ENCODE data around the gene STAB2.

STAB2 gene

DNA sequence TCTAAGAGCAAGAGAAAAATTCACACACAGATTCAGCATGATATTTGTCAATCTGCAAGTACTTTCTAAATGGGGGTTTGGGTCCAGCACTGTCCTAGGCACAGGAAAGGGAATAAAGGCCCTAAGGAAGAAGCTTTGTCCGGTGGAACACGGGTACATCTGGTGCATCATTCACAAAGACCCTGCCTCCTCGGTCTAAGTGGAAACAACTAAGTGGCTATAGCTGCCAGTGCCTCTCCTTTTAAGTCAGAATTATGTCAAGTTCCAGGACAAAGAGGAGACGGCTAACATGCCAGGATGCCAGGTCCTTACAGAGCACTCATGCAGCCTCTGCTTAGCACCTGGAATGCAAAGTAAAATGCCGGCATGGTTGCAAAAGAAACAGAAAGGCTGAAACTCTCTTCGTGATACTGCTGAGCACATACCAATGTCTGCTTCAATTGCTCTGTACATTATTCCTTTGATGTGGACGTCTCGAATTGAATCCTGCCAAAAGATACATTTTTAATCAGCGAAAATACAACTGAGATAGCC lies 206.5 kb downstream of the STAB2 start:
- Histone ChIP-seq H3K4me1 (ENCODE audit: insufficient read depth, low read length) (no peaks in the 10 kb centered on the region), H3K4me3 (ENCODE audit: low read length) (no peak overlapping the region), H3K36me3 (ENCODE audit: insufficient read depth, low read depth, low read length) (peaks cover 49% of the 10 kb centered on the region), H3K27me3 (ENCODE audit: insufficient read depth, low read length) (no peaks in the 10 kb centered on the region), H3K9ac (ENCODE audit: low read depth, low read length) (no peak overlapping the region), H3K27ac (ENCODE audit: low read length) (no peak overlapping the region), H3K9me3 (ENCODE audit: insufficient read depth, low read depth, low read length) (no peaks in the 10 kb centered on the region)

DNA sequence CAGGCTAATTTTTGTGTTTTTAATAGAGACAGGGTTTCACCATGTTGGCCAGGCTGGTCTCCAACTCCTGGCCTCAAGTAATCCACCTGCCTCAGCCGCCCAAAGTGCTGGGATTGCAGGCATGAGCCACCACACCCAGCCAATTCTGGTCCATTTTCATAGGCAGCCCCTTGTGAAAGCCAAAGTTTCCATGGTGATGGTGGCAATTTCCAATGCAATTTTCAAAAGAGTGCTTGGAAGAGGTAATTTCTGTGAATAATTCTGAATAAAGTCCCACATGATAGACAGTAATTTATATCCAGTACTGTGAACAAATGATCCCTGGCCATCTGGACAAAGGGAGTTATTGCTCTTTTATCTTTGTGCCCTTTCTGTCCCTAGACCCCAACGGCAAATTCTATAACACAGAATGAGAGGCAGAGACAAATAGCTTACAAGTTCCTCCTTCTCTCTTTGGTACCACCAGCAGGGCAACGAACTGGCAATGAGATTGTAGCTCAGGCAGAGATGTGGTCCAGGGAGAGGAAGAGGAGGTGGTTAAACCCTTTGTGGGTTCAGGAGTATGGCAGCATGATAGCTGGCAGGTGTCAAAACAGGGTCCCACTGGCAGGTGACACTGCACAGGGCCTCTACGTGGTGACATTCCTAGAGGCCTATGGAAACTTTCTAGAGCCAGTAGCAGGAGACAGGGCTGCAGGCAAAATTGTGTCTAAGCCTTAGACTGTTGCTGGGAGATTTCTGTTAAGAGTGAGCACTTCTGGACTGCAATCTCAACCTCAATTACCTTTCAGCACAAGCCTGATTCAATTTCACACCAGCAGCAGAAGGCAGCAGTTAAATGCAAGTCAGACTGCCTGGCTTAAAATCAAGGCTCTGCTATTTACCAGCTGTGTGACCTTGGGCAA lies 207.5 kb downstream of the STAB2 start:
- Histone ChIP-seq H3K36me3 (ENCODE audit: insufficient read depth, low read depth, low read length) (peaks cover 50% of the 10 kb centered on the region), H3K4me1 (ENCODE audit: insufficient read depth, low read length) (no peaks in the 10 kb centered on the region; the same call in 1 of the 2 replicates), H3K4me3 (ENCODE audit: low read length) (no peak overlapping the region), H3K27ac (ENCODE audit: low read length) (no peak overlapping the region), H3K9ac (ENCODE audit: low read depth, low read length) (no peak overlapping the region), H3K27me3 (ENCODE audit: insufficient read depth, low read length) (no peaks in the 10 kb centered on the region), H3K9me3 (ENCODE audit: insufficient read depth, low read depth, low read length) (no peaks in the 10 kb centered on the region)

GRCh38 chr12:103798586-103798985 lies 211.5 kb downstream of the STAB2 start:
- Histone ChIP-seq H3K4me1 (ENCODE audit: insufficient read depth, low read length) (no peaks in the 10 kb centered on the region; the same call in 1 of the 2 replicates), H3K9me3 (ENCODE audit: insufficient read depth, low read depth, low read length) (no peaks in the 10 kb centered on the region), H3K9ac (ENCODE audit: low read depth, low read length) (no peak overlapping the region), H3K4me3 (ENCODE audit: low read length) (no peak overlapping the region), H3K27ac (ENCODE audit: low read length) (no peak overlapping the region), H3K27me3 (ENCODE audit: insufficient read depth, low read length) (no peaks in the 10 kb centered on the region), H3K36me3 (ENCODE audit: insufficient read depth, low read depth, low read length) (peaks cover 39% of the 10 kb centered on the region)

- no peak overlapping the region for H3K27ac ChIP-seq (ENCODE audit: low read length)
- no peak overlapping the region for H3K4me3 ChIP-seq (ENCODE audit: low read length)
- H3K9ac ChIP-seq (ENCODE audit: low read depth, low read length): no peak overlapping the region
- no peaks in the 10 kb centered on the region for H3K27me3 ChIP-seq (ENCODE audit: insufficient read depth, low read length)
- H3K4me1 ChIP-seq (ENCODE audit: insufficient read depth, low read length): no peaks in the 10 kb centered on the region; the same call in 1 of the 2 replicates
- H3K36me3 ChIP-seq (ENCODE audit: insufficient read depth, low read depth, low read length): peaks cover 32% of the 10 kb centered on the region
- no peaks in the 10 kb centered on the region for H3K9me3 ChIP-seq (ENCODE audit: insufficient read depth, low read depth, low read length)
Measured at GRCh38 chr12:103799504-103799856, 212.4 kb downstream of the STAB2 start.

- Histone ChIP-seq H3K4me1 (ENCODE audit: insufficient read depth, low read length) (no peaks in the 10 kb centered on the region; the same call in 1 of the 2 replicates), H3K27me3 (ENCODE audit: insufficient read depth, low read length) (no peaks in the 10 kb centered on the region), H3K4me3 (ENCODE audit: low read length) (no peak overlapping the region), H3K36me3 (ENCODE audit: insufficient read depth, low read depth, low read length) (peaks cover 30% of the 10 kb centered on the region), H3K9me3 (ENCODE audit: insufficient read depth, low read depth, low read length) (no peaks in the 10 kb centered on the region), H3K27ac (ENCODE audit: low read length) (no peak overlapping the region), H3K9ac (ENCODE audit: low read depth, low read length) (no peak overlapping the region)
Measured at GRCh38 chr12:103799857-103800771, 213.0 kb downstream of the STAB2 start.

DNA sequence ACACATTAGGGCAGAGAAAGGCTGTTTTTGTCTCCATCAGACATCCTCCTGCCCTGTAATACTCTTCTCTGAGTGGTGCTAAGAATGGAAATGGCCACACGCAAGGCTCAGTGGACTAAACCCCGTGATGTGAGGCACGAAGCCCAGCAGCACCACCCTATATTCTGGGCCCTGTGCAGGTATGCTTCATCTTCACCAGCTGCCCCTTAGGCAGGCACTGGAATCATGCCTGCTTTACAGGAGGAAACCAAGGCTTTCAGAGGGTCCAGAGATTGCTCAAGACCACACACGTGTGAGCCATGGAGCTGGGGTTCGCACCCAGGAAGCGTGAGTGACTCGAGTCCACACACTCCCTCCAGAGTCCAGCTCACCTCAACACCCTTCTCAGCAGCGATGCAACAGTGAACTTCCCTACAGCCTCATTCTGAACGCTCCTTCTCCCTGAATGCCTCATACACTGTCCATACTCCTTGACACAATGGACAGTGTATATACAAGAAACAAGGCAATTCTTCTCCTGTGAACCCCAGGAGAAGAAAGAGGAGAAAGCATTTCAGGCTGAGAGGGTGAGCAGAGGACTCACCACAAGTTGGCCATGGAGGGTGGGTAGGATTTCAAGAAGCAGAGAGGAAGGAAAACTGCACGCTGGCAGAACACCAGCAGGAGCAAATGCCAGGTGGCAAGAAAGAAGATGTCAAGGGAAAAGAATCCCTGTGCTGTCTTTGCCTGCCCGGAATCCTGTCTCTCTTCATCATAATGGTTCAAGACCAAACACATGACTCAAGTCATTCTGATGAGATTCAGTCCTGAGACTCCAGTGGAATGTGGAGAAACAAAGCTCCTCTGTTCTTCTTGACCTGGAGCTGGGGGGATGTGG lies 214.9 kb downstream of the STAB2 start:
- H3K4me1 ChIP-seq (ENCODE audit: insufficient read depth, low read length): no peaks in the 10 kb centered on the region; the same call in 1 of the 2 replicates
- H3K9ac ChIP-seq (ENCODE audit: low read depth, low read length): no peak overlapping the region
- H3K9me3 ChIP-seq (ENCODE audit: insufficient read depth, low read depth, low read length): no peaks in the 10 kb centered on the region
- no peaks in the 10 kb centered on the region for H3K27me3 ChIP-seq (ENCODE audit: insufficient read depth, low read length)
- no peak overlapping the region for H3K4me3 ChIP-seq (ENCODE audit: low read length)
- H3K36me3 ChIP-seq (ENCODE audit: insufficient read depth, low read depth, low read length): peaks cover 19% of the 10 kb centered on the region; the same call in 1 of the 2 replicates
- H3K27ac ChIP-seq (ENCODE audit: low read length): no peak overlapping the region

DNA sequence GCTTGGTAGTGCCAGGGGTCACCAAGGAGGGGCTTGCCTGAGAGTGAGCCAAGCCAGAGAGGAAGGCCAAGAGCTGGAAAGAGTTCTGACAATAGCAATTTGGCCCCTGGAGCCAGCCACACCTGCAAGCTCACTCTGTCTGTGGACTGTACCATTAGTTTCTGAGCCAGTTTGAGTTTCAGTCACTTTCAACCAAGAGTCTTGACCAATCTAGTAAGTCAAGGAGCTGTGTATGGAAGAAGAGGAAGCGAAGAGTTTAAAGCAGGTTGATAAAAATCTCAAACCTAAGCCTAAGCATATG lies 215.5 kb downstream of the STAB2 start:
- Histone ChIP-seq H3K4me1 (ENCODE audit: insufficient read depth, low read length) (no peaks in the 10 kb centered on the region; the same call in 1 of the 2 replicates), H3K27ac (ENCODE audit: low read length) (no peak overlapping the region), H3K9me3 (ENCODE audit: insufficient read depth, low read depth, low read length) (no peaks in the 10 kb centered on the region), H3K27me3 (ENCODE audit: insufficient read depth, low read length) (no peaks in the 10 kb centered on the region), H3K4me3 (ENCODE audit: low read length) (no peak overlapping the region), H3K36me3 (ENCODE audit: insufficient read depth, low read depth, low read length) (peaks cover 19% of the 10 kb centered on the region; the same call in 1 of the 2 replicates), H3K9ac (ENCODE audit: low read depth, low read length) (no peak overlapping the region)

GRCh38 chr12:103803847-103804246 lies 216.8 kb downstream of the STAB2 start:
- no peaks in the 10 kb centered on the region for H3K9me3 ChIP-seq (ENCODE audit: insufficient read depth, low read depth, low read length)
- no peaks in the 10 kb centered on the region; the same call in 1 of the 2 replicates for H3K4me1 ChIP-seq (ENCODE audit: insufficient read depth, low read length)
- H3K9ac ChIP-seq (ENCODE audit: low read depth, low read length): no peak overlapping the region
- no peak overlapping the region for H3K4me3 ChIP-seq (ENCODE audit: low read length)
- H3K27me3 ChIP-seq (ENCODE audit: insufficient read depth, low read length): no peaks in the 10 kb centered on the region
- H3K36me3 ChIP-seq (ENCODE audit: insufficient read depth, low read depth, low read length): 0 out of 2 replicates have a peak, but pooled peaks cover 10% of the 10 kb centered on the region
- no peak overlapping the region for H3K27ac ChIP-seq (ENCODE audit: low read length)

- Histone ChIP-seq H3K9ac (ENCODE audit: low read depth, low read length) (no peak overlapping the region), H3K36me3 (ENCODE audit: insufficient read depth, low read depth, low read length) (peaks cover 14% of the 10 kb centered on the region; the same call in 1 of the 2 replicates), H3K4me3 (ENCODE audit: low read length) (no peak overlapping the region), H3K4me1 (ENCODE audit: insufficient read depth, low read length) (no peaks in the 10 kb centered on the region), H3K27me3 (ENCODE audit: insufficient read depth, low read length) (no peaks in the 10 kb centered on the region), H3K9me3 (ENCODE audit: insufficient read depth, low read depth, low read length) (no peaks in the 10 kb centered on the region), H3K27ac (ENCODE audit: low read length) (no peak overlapping the region)
Measured at GRCh38 chr12:103805655-103806360, 218.7 kb downstream of the STAB2 start.

DNA sequence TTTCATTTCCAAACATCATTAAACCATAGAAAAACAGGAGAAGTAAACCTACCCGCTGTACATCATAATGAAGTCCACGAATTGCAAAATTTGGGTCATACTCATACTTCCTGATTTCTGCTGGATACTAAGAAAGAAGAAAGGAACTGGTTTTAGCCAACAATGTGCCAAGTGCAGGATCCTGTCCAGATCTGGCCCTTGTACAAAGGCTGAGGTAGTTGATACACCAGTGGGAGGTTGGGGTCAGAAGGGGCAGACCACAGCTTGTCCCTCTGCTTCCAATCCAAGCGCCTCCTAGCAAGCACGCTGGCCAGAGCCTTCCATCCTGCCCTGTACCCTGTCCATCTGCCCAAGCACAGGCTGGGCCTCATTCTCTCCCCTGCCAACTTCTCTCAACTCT lies 219.7 kb downstream of the STAB2 start:
- H3K27me3 ChIP-seq (ENCODE audit: insufficient read depth, low read length): no peaks in the 10 kb centered on the region
- no peaks in the 10 kb centered on the region for H3K9me3 ChIP-seq (ENCODE audit: insufficient read depth, low read depth, low read length)
- no peak overlapping the region for H3K27ac ChIP-seq (ENCODE audit: low read length)
- H3K9ac ChIP-seq (ENCODE audit: low read depth, low read length): no peak overlapping the region
- peaks cover 19% of the 10 kb centered on the region; the same call in 1 of the 2 replicates for H3K36me3 ChIP-seq (ENCODE audit: insufficient read depth, low read depth, low read length)
- H3K4me1 ChIP-seq (ENCODE audit: insufficient read depth, low read length): no peaks in the 10 kb centered on the region
- H3K4me3 ChIP-seq (ENCODE audit: low read length): no peak overlapping the region
